ENCODE data around the gene MYBBP1A. TPM values are rescaled to one million over a fixed set of nuclear protein-coding genes. Genes with fewer than 3 reads are reported as not detected.

The MYBBP1A gene
- total RNA-seq, 1 donor from 2014 or later, result 47.1 TPM

DNA sequence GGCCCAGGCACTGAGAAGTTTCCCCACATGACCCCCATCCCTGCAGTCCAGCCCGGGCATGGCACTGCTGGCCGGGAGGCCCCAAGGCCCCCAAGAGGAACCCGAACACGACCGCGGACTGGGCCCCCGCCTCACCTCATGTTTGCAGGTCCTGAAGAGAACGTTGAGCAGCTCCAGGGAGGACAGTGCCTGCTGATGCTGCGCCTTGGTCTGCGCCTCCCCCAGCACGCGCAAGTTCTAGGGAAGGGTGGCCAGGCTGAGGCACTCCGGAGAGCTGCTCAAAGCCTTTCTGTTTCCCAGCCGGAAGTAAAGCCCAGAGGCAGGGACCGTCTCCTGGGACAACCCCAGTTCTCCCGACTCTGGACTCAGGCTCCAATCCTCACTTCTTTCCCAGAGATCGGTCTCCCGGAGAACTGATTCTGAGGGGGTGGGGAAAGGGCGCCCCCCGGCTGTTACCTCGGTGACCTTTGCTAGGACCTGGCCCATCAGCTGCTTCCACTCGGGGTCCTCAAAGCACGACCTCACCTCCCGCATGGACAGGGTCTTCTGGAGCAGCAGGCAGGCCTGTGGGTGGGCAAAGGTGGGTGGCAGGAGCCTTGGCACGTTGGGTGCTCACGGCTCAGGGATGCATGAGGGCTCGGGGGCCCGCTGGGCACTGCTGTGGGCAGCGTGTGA lies 13.7 kb downstream of the MYBBP1A start:
- DNase-seq (ENCODE audit: extremely low spot score in 2 of 2), result no peak
- Histone ChIP-seq H3K9me3 (no peaks in the 10 kb centered on the region), H3K4me1 (peaks cover 18% of the 10 kb centered on the region), H3K27me3 (no peaks in the 10 kb centered on the region), H3K4me3 (no peak overlapping the region), H3K36me3 (peaks cover 0 to 60% of the 10 kb centered on the region in 2 donors), H3K27ac (no peak overlapping the region)
- intact Hi-C loops (cut with DNase I), result no loop called here
- TF ChIP-seq POLR2A (IDR thresholded peaks at IDR 0.05) (no peak), CTCF (IDR thresholded peaks at IDR 0.05) (no peak), POLR2AphosphoS5 (IDR thresholded peaks at IDR 0.05; ENCODE audit: insufficient read depth in 1 of 2, low read depth in 1 of 2) (no peak)

- DNase-seq (ENCODE audit: extremely low spot score in 2 of 2), result no peak
- Histone ChIP-seq H3K4me1 (peaks cover 24% of the 10 kb centered on the region), H3K36me3 (peaks cover 0 to 60% of the 10 kb centered on the region in 2 donors), H3K9me3 (no peaks in the 10 kb centered on the region), H3K27ac (no peak overlapping the region), H3K27me3 (no peaks in the 10 kb centered on the region), H3K4me3 (no peak overlapping the region)
- TF ChIP-seq POLR2AphosphoS5 (IDR thresholded peaks at IDR 0.05; ENCODE audit: insufficient read depth in 1 of 2, low read depth in 1 of 2) (no peak), POLR2A (IDR thresholded peaks at IDR 0.05) (no peak), CTCF (IDR thresholded peaks at IDR 0.05) (no peak)
- intact Hi-C loops (cut with DNase I), result no loop called here
These were observed 14.4 kb downstream of the MYBBP1A start for GRCh38 chr17:4540687-4541327.

GRCh38 chr17:4540224-4540651 lies 14.9 kb downstream of the MYBBP1A start:
- Histone ChIP-seq H3K4me3 (no peak overlapping the region), H3K4me1 (peaks cover 30% of the 10 kb centered on the region), H3K36me3 (peaks cover 0 to 60% of the 10 kb centered on the region in 2 donors), H3K27me3 (no peaks in the 10 kb centered on the region), H3K27ac (no peak overlapping the region), H3K9me3 (no peaks in the 10 kb centered on the region)
- DNase-seq (ENCODE audit: extremely low spot score in 2 of 2), result no peak
- TF ChIP-seq POLR2A (IDR thresholded peaks at IDR 0.05), result no peak
- no peak for TF ChIP-seq POLR2AphosphoS5 (IDR thresholded peaks at IDR 0.05; ENCODE audit: insufficient read depth in 1 of 2, low read depth in 1 of 2)
- no peak for TF ChIP-seq CTCF (IDR thresholded peaks at IDR 0.05)
- intact Hi-C loops (cut with DNase I), result no loop called here

DNA sequence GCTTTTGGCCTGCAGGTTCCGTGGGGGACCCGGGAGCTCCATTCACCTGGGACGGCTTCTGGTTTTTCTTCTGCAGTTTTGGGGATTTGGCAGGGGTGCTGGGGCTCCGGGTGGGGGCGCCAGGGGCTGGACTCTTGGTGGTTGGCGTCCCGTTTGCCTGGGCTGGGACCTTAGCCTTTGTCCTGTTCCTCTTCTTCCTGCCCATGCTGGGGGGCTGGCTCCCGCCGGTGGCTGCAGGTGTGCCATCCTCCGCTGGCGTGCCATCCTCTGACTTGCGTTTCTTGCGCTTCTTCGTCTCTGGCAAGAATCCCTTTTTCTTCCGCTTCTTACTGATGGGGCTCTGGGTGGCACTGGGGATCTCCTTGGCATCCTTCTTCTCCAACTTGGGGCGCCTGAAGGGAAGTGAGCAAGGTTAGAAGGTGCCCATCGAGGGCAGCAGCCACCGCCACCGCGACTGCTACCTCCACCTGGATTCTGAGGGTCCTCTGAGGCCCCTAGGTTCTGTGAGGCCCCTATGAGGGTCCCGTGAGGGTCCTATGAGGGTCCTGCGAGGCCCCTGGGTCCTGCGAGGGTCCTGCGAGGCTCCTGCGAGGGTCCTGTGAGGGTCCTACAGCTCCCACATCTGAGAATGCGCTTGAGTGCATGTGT lies 15.5 kb downstream of the MYBBP1A start:
- H3K27ac ChIP-seq, result no peak overlapping the region
- no peak for TF ChIP-seq POLR2AphosphoS5 (IDR thresholded peaks at IDR 0.05; ENCODE audit: insufficient read depth in 1 of 2, low read depth in 1 of 2)
- H3K36me3 ChIP-seq, result peaks cover 0 to 57% of the 10 kb centered on the region in 2 donors

GRCh38 chr17:4539025-4539424 lies 16.2 kb downstream of the MYBBP1A start:
- Histone ChIP-seq H3K4me3 (no peak overlapping the region), H3K27me3 (no peaks in the 10 kb centered on the region), H3K27ac (no peak overlapping the region), H3K9me3 (no peaks in the 10 kb centered on the region), H3K4me1 (peaks cover 40% of the 10 kb centered on the region), H3K36me3 (peaks cover 0 to 50% of the 10 kb centered on the region in 2 donors)
- intact Hi-C loops (cut with DNase I), result loop anchor here (10.0 kb wide), 1 partner anchor 104 kb away; the partner anchor contains the start of gene SPNS3
- DNase-seq (ENCODE audit: extremely low spot score in 2 of 2), result no peak
- TF ChIP-seq POLR2AphosphoS5 (IDR thresholded peaks at IDR 0.05; ENCODE audit: insufficient read depth in 1 of 2, low read depth in 1 of 2) (no peak), CTCF (IDR thresholded peaks at IDR 0.05) (no peak), POLR2A (IDR thresholded peaks at IDR 0.05) (no peak)

More for the DNA sequence above, 15.5 kb downstream of the MYBBP1A start:
- intact Hi-C loops (cut with DNase I), result loop anchor here (10.0 kb wide), 1 partner anchor 105 kb away; the partner anchor contains the start of gene SPNS3
- H3K4me3 ChIP-seq, result no peak overlapping the region
- DNase-seq (ENCODE audit: extremely low spot score in 2 of 2), result no peak
- no peaks in the 10 kb centered on the region for H3K9me3 ChIP-seq
- H3K4me1 ChIP-seq, result peaks cover 34% of the 10 kb centered on the region
- no peaks in the 10 kb centered on the region for H3K27me3 ChIP-seq
